Measurements from ENCODE around the gene SDCCAG8.

The SDCCAG8 gene

GRCh38 chr1:243394601-243395464, 139.0 kb downstream of the SDCCAG8 start:
- ChIA-PET POLR2A (interaction anchor here (0.6 kb wide), 1 partner anchor 17 kb away, joined by 4 read pairs; no protein-coding TSS in a partner anchor), CTCF (no interaction called here)
- Histone ChIP-seq H3K4me3 (ENCODE audit: low read depth, low read length) (no peak overlapping the region), H3K4me1 (ENCODE audit: control insufficient read depth, insufficient read depth, low read length) (peaks cover 9% of the 10 kb centered on the region; the same call in 1 of the 2 replicates), H3K9me3 (ENCODE audit: control insufficient read depth, insufficient read depth, low read depth, low read length) (no peaks in the 10 kb centered on the region), H3K27ac (ENCODE audit: extremely low read depth, low read depth, low read length) (no peak overlapping the region), H3K36me3 (ENCODE audit: control insufficient read depth in 2 of 2, insufficient read depth in 1 of 2, low read length in 2 of 2) (no peaks in the 10 kb centered on the region)
- TF ChIP-seq PRDM6 (tag by site-specific recombination; IDR thresholded peaks at IDR 0.05) (peak; percentile 45), ZBTB17 (tag by site-specific recombination; IDR thresholded peaks at IDR 0.05) (0 out of 2 replicates have a peak, but pooled peaks have one; percentile 17), ZNF548 (tag by site-specific recombination; IDR thresholded peaks at IDR 0.05) (no peak)

- H3K27ac ChIP-seq (ENCODE audit: extremely low read depth, low read depth, low read length): no peak overlapping the region
- TF ChIP-seq ZNF785 (tag by site-specific recombination; IDR thresholded peaks at IDR 0.05): no peak
- no peak for TF ChIP-seq ZNF280D (tag by site-specific recombination; IDR thresholded peaks at IDR 0.05)
- TF ChIP-seq PRDM1 (tag by site-specific recombination; IDR thresholded peaks at IDR 0.05): 0 out of 2 replicates have a peak, but pooled peaks have one; percentile 4
- CTCF ChIA-PET: no interaction called here
- no peak overlapping the region for H3K4me3 ChIP-seq (ENCODE audit: low read depth, low read length)
- H3K4me1 ChIP-seq (ENCODE audit: control insufficient read depth, insufficient read depth, low read length): peaks cover 9% of the 10 kb centered on the region; the same call in 1 of the 2 replicates
- H3K9me3 ChIP-seq (ENCODE audit: control insufficient read depth, insufficient read depth, low read depth, low read length): no peaks in the 10 kb centered on the region
- POLR2A ChIA-PET: no interaction called here
- no peaks in the 10 kb centered on the region for H3K36me3 ChIP-seq (ENCODE audit: control insufficient read depth in 2 of 2, insufficient read depth in 1 of 2, low read length in 2 of 2)
These were observed 140.6 kb downstream of the SDCCAG8 start for GRCh38 chr1:243396424-243396823.

GRCh38 chr1:243396876-243397275, 141.0 kb downstream of the SDCCAG8 start:
- TF ChIP-seq AEBP2 (tag by site-specific recombination; IDR thresholded peaks at IDR 0.05; ENCODE audit: borderline replicate concordance) (no peak), ZNF560 (tag by site-specific recombination; IDR thresholded peaks at IDR 0.05; ENCODE audit: borderline replicate concordance) (no peak), ZNF350 (tag by site-specific recombination; IDR thresholded peaks at IDR 0.05) (no peak), ZNF701 (tag by site-specific recombination; IDR thresholded peaks at IDR 0.05) (no peak), ZNF670 (tag by site-specific recombination; IDR thresholded peaks at IDR 0.05; ENCODE audit: low read depth) (no peak)

More at GRCh38 chr1:243396876-243397275, 141.0 kb downstream of the SDCCAG8 start:
- Histone ChIP-seq H3K27ac (ENCODE audit: extremely low read depth, low read depth, low read length) (no peak overlapping the region), H3K36me3 (ENCODE audit: control insufficient read depth in 2 of 2, insufficient read depth in 1 of 2, low read length in 2 of 2) (no peaks in the 10 kb centered on the region), H3K4me3 (ENCODE audit: low read depth, low read length) (no peak overlapping the region), H3K9me3 (ENCODE audit: control insufficient read depth, insufficient read depth, low read depth, low read length) (no peaks in the 10 kb centered on the region), H3K4me1 (ENCODE audit: control insufficient read depth, insufficient read depth, low read length) (peaks cover 9% of the 10 kb centered on the region; the same call in 1 of the 2 replicates)
- POLR2A ChIA-PET: no interaction called here
- CTCF ChIA-PET: no interaction called here

All from HEK293 (cell line).